ENCODE measurements around the gene FXYD7.

The FXYD7 gene

DNA sequence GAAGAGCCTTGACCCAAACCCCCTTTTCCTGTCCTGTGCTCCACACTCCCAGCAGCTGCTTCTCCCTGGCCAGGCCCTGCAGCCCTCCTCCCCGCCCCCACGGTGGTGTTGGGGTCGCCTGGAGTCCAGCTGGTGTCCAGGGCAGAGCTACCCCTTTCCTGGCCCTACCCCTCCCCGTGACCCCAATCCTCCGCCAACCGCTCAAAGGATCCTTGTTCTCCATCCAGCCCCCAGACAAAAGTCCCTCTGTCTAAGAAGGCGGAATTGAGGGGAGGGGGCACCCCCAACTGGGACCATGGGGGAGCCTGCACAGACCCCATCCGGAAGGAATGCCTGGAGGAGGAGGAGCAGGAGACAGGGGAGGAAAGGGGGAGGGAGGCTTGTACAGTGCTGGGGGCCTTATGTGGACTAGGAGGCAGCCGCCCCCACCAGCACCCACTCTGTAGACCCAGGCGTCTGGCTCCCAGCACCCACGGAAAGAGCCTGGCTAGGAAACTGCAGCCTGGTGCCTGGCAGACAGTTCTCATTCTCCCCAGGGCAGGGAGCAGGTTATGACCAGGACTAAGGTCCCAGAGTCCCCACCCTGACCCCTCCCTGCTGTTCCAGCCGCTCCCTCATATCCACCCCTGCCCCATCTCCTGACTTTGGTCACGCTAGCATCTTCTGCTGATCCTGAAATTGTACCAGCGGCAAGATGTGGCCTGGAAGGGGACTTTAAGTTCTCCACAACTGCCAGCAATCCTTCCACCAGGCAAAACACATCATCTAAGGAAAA lies 27.7 kb upstream of the FXYD7 start, which contains the start of gene FXYD3:
Gene FXYD3, plus strand, starts transcription at position 647 of the 775 bp plus-strand sequence. CDS start 3,554 bp downstream, outside the sequence.
- Histone ChIP-seq H3K9me3 (ENCODE audit: control insufficient read depth, insufficient read depth, low read depth, low read length) (no peaks in the 10 kb centered on the region), H3K27ac (ENCODE audit: extremely low read depth, low read depth, low read length) (no peak within 1 kb of the TSS), H3K4me3 (ENCODE audit: low read depth, low read length) (peak within 1 kb of the TSS; percentile 7), H3K4me1 (ENCODE audit: control insufficient read depth, insufficient read depth, low read length) (peaks cover 2% of the 10 kb centered on the region; the same call in 1 of the 2 replicates), H3K36me3 (ENCODE audit: control insufficient read depth in 2 of 2, insufficient read depth in 1 of 2, low read length in 2 of 2) (no peaks in the 10 kb centered on the region; a peak in 1 of 3 replicates)
- TF ChIP-seq, protein P1, sequence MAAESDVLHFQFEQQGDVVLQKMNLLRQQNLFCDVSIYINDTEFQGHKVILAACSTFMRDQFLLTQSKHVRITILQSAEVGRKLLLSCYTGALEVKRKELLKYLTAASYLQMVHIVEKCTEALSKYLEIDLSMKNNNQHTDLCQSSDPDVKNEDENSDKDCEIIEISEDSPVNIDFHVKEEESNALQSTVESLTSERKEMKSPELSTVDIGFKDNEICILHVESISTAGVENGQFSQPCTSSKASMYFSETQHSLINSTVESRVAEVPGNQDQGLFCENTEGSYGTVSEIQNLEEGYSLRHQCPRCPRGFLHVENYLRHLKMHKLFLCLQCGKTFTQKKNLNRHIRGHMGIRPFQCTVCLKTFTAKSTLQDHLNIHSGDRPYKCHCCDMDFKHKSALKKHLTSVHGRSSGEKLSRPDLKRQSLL (tag by site-specific recombination; IDR thresholded peaks at IDR 0.05): no peak
- TF ChIP-seq TCF7L2 (IDR thresholded peaks at IDR 0.05; ENCODE audit: borderline replicate concordance, low read depth, low read length) (no peak), SALL2 (tag by site-specific recombination; IDR thresholded peaks at IDR 0.05; ENCODE audit: borderline replicate concordance) (no peak), ZNF23 (tag by site-specific recombination; IDR thresholded peaks at IDR 0.05; ENCODE audit: borderline replicate concordance) (no peak), ZNF433 (tag by site-specific recombination; IDR thresholded peaks at IDR 0.05; ENCODE audit: low read depth) (no peak), ZNF223 (tag by site-specific recombination; IDR thresholded peaks at IDR 0.05) (no peak), ZBTB17 (tag by site-specific recombination; IDR thresholded peaks at IDR 0.05) (peak; percentile 42; the same call in 1 of the 2 replicates), EGR2 (tag by site-specific recombination; IDR thresholded peaks at IDR 0.05; ENCODE audit: low read depth) (peak; percentile 81), ZFP37 (tag by site-specific recombination; IDR thresholded peaks at IDR 0.05) (no peak), ZNF132 (tag by site-specific recombination; IDR thresholded peaks at IDR 0.05; ENCODE audit: borderline replicate concordance) (no peak), KLF1 (tag by site-specific recombination; IDR thresholded peaks at IDR 0.05) (peak; percentile 56), REPIN1 (tag by site-specific recombination; IDR thresholded peaks at IDR 0.05; ENCODE audit: low read depth) (no peak), GFI1B (tag by site-specific recombination; IDR thresholded peaks at IDR 0.05) (no peak), ZFHX2 (tag by site-specific recombination; conservative IDR thresholded peaks at IDR 0.05) (peak; percentile 78), ZBTB10 (tag by site-specific recombination; IDR thresholded peaks at IDR 0.05) (peak; percentile 54; the same call in 1 of the 2 replicates), ZNF37A (tag by site-specific recombination; IDR thresholded peaks at IDR 0.05) (no peak), ATF2 (tag by site-specific recombination; IDR thresholded peaks at IDR 0.05; ENCODE audit: low read depth) (no peak), ZBTB21 (tag by site-specific recombination; IDR thresholded peaks at IDR 0.05) (no peak), ZBTB7A (tag by site-specific recombination; IDR thresholded peaks at IDR 0.05; ENCODE audit: low read depth) (no peak), ZNF473 (tag by site-specific recombination; IDR thresholded peaks at IDR 0.05) (peak; percentile 57; the same call in 1 of the 2 replicates), GLIS2 (tag by site-specific recombination; IDR thresholded peaks at IDR 0.05) (peak; percentile 43; the same call in 1 of the 2 replicates), SP7 (tag by site-specific recombination; IDR thresholded peaks at IDR 0.05) (no peak)
- TF ChIP-seq, protein P2, sequence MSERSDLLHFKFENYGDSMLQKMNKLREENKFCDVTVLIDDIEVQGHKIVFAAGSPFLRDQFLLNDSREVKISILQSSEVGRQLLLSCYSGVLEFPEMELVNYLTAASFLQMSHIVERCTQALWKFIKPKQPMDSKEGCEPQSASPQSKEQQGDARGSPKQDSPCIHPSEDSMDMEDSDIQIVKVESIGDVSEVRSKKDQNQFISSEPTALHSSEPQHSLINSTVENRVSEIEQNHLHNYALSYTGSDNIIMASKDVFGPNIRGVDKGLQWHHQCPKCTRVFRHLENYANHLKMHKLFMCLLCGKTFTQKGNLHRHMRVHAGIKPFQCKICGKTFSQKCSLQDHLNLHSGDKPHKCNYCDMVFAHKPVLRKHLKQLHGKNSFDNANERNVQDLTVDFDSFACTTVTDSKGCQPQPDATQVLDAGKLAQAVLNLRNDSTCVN (tag by site-specific recombination; optimal IDR thresholded peaks at IDR 0.05): no peak
- TF ChIP-seq, protein P3, sequence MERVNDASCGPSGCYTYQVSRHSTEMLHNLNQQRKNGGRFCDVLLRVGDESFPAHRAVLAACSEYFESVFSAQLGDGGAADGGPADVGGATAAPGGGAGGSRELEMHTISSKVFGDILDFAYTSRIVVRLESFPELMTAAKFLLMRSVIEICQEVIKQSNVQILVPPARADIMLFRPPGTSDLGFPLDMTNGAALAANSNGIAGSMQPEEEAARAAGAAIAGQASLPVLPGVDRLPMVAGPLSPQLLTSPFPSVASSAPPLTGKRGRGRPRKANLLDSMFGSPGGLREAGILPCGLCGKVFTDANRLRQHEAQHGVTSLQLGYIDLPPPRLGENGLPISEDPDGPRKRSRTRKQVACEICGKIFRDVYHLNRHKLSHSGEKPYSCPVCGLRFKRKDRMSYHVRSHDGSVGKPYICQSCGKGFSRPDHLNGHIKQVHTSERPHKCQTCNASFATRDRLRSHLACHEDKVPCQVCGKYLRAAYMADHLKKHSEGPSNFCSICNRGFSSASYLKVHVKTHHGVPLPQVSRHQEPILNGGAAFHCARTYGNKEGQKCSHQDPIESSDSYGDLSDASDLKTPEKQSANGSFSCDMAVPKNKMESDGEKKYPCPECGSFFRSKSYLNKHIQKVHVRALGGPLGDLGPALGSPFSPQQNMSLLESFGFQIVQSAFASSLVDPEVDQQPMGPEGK (tag by site-specific recombination; IDR thresholded peaks at IDR 0.05): no peak
- TF ChIP-seq, protein P4, sequence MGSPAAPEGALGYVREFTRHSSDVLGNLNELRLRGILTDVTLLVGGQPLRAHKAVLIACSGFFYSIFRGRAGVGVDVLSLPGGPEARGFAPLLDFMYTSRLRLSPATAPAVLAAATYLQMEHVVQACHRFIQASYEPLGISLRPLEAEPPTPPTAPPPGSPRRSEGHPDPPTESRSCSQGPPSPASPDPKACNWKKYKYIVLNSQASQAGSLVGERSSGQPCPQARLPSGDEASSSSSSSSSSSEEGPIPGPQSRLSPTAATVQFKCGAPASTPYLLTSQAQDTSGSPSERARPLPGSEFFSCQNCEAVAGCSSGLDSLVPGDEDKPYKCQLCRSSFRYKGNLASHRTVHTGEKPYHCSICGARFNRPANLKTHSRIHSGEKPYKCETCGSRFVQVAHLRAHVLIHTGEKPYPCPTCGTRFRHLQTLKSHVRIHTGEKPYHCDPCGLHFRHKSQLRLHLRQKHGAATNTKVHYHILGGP (tag by site-specific recombination; IDR thresholded peaks at IDR 0.05): no peak
- ChIA-PET POLR2A (interaction anchor here (0.5 to 1.0 kb wide), 5 partner anchors 9 to 160 kb away, joined by 3 to 5 read pairs (median 3); partner anchors contain the start of gene FXYD5), CTCF (interaction anchor here (0.6 to 6.9 kb wide), 57 partner anchors 9 to 380 kb away, joined by 3 to 101 read pairs (median 5); partner anchors contain the start of genes FXYD5, FXYD7, HAMP and LGI4)
